Activated CD4-positive, alpha-beta T cell treated with anti-CD3 and anti-CD28 coated beads, Interleukin-2, amount 50 U/mL, for 24 hours (primary cell): ENCODE data around the gene CLRN1.

Experiments
- DNase-seq, 2 donors: peaks; one replicate each; pipeline ENCODE4 v3.0.0-alpha.2; 2020; ENCODE audit warnings: low read depth in 1 of 2, low spot score in 1 of 2

Gene CLRN1

GRCh38 chr3:150925751-150926201 is 46.8 kb downstream of the CLRN1 start:
- DNase-seq: peak; percentile 25

DNA sequence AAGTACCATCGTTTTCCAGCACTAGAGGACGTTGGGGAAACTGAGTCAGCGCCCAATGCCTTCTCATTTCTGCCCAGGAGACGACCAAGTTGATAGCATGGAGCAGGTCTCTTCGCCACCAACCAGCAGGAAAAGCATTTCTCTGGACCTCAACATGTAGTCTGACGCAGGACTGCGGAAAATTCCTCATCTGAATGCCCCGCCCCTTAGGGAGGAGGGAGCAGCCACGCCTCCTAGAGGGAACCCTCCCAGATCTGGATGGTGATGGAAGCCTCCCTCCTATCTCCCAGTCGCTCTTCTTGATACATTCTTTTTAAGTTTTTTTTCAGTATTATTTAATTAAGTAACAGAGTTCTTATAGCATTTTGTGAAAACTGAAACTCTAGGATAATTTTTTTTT is 49.9 kb downstream of the CLRN1 start:
- no peak for DNase-seq

- DNase-seq: no peak
Observed at GRCh38 chr3:150921209-150921608, 51.3 kb downstream of the CLRN1 start.

DNA sequence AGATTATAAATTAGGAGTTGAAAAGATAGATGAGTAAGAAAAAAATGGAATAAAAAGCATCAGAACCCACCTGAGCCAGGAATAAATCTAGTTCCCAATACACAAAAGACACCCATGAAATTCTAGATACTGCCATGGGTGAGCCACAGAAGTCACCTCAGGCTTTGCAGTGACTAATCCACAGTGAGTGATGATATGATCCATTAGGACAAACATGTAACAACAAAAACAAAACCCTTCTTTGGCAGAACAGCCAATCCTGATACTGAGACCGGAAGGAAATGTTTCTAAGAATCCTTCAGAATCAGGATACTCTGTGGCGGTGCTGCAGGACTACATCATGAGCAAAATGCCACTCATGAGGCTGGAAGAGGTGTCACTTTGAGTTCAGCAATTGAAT is 52.3 kb downstream of the CLRN1 start:
- DNase-seq: no peak

- no peak for DNase-seq
Observed at GRCh38 chr3:150917951-150918350, 54.6 kb downstream of the CLRN1 start.

- no peak for DNase-seq
Observed at GRCh38 chr3:150913133-150913922, 59.2 kb downstream of the CLRN1 start.

DNA sequence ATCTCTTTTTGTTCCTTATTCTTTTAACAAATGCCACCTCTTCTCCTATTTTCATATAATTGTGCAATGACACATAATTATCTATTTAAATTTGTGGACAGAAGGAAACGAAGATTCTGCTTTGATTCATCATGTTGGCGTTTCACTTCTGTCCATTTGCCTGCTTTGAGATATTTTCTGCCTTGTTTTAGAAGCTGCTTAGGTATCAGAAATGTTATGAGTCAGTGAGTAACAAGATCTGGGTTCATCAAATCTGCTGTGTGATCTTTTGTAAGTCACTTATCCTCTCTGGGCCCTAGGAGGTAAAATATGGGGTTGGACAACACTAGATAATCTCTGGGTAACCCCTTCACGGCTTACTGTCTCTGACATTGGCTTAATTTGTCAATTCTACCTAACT is 60.0 kb downstream of the CLRN1 start:
- DNase-seq: no peak

DNA sequence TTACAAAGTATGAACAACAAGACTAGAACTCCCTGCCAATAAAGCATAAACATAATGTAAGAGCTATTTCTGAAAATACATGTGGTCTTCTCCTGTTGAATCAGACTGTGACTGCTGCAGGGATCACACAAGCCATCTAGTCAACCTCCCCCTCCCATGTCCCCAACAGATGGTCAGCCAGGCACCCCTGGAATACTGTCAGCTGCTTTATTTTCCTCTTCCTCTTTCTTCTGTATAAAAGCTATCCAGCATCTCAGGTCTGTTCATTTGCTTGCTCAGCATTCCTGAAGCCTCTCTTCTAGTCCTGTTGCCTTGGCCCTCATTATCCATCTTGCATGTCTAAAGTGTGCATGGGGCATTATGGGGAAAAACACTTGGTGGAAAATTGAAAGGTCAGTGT is 60.8 kb downstream of the CLRN1 start:
- DNase-seq: no peak

DNA sequence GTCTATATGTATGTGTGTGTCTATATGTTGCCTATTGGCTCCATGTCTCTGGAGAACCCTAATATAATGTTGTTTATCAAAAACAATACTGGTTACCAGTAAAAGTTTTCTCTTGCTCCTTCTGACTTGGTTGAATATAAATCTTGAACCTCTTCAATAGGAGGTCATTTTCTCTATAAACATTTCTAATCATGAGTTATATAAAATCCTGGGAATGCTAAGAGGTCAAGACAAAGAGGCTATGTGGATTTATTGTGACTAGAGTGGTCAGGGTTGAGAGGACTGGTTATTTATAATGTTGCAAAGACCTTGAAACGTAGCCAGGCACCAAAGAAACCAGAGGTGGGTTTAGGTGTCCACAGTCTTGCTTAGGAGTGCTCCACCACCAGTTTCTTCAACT is 66.1 kb downstream of the CLRN1 start:
- no peak for DNase-seq

- DNase-seq: no peak
Observed at GRCh38 chr3:150905746-150906145, 66.8 kb downstream of the CLRN1 start.

- no peak for DNase-seq
Observed at GRCh38 chr3:150905339-150905738, 67.2 kb downstream of the CLRN1 start, which contains the start of gene MINDY4B. TSS of gene MINDY4B (minus strand) at chr3:150905439. CDS start at chr3:150905439, 0 bp downstream.

- no peak for DNase-seq
Observed at GRCh38 chr3:150902988-150903387, 69.5 kb downstream of the CLRN1 start.

- no peak for DNase-seq
Observed at GRCh38 chr3:150901793-150902192, 70.7 kb downstream of the CLRN1 start.

GRCh38 chr3:150899141-150899540 is 73.4 kb downstream of the CLRN1 start:
- no peak for DNase-seq

DNA sequence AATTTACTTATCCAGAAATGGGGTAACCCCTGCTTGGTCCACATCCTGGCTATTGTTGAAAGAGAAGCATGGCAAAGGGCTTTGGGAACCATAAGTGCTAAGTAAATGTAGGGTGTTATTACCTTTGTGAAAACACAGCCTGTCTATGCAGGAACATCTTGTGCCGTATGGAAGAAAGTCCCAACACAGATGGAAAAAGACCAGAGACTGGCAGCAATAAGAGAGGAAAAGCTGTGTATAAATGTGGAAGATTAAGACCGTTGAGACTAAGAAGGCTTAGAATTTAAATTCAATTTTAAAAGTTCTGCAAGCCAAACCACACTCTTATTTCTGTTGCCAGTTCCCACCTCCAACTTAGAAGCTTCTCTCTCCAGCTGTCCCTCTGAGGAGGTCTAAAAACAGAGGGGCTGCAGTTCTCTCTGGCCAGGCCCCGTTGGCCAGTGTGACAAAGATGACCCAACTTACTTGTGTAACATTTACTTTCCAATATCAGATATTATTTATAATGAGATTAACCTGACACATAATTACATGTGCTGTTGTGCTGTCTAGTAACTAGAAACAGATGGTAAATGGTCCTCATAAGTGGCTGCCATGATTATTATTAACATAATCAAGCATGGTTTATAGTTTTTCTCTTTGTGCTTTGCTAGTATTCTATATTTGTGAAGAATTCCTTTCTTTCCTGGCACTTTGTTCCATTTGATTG is 74.3 kb downstream of the CLRN1 start:
- no peak for DNase-seq

GRCh38 chr3:150897592-150897991 is 74.9 kb downstream of the CLRN1 start:
- no peak for DNase-seq

DNA sequence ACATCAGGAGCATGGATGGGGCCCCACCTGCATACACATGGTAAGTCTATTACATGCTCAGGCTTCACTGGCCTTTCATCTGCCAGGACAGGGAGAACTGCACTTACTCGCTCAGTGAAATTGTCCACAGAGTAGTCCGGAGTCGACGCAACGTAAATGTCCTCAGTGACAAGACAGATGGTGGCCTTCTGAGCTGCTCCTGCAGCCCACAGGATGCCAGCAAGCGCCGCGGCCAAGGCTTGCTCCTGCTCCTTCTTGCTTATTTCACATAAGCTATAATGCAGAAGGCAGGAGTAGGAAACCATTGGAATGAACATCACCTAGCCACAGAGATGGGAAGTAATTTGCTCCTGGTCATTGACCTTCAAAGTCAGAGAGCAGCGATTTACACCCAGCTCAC is 81.7 kb downstream of the CLRN1 start:
- DNase-seq: no peak

GRCh38 chr3:150890295-150890694 is 82.2 kb downstream of the CLRN1 start:
- no peak for DNase-seq

- no peak for DNase-seq
Observed at GRCh38 chr3:150889106-150889505, 83.4 kb downstream of the CLRN1 start.

- DNase-seq: no peak
Observed at GRCh38 chr3:150887031-150887430, 85.5 kb downstream of the CLRN1 start.

DNA sequence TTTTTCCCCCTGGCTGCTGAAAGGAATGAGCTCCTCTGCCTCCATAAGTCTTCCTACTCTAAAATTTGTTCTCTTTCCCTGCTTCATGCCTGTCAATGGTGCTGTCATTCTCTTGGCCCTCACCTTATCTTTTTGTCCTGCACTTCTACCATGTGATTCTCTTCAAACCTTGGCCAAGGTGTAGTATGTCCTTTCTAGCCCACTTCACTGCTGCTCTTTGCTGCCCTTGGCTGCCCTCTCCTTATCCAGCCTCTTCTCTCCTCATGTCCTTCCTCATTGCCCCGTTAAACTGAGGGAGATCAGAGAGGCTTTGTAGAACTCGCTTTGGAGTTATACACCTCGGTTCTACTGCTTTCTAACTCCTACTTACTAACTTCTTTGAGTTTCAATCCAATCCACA is 87.0 kb downstream of the CLRN1 start:
- no peak for DNase-seq

DNA sequence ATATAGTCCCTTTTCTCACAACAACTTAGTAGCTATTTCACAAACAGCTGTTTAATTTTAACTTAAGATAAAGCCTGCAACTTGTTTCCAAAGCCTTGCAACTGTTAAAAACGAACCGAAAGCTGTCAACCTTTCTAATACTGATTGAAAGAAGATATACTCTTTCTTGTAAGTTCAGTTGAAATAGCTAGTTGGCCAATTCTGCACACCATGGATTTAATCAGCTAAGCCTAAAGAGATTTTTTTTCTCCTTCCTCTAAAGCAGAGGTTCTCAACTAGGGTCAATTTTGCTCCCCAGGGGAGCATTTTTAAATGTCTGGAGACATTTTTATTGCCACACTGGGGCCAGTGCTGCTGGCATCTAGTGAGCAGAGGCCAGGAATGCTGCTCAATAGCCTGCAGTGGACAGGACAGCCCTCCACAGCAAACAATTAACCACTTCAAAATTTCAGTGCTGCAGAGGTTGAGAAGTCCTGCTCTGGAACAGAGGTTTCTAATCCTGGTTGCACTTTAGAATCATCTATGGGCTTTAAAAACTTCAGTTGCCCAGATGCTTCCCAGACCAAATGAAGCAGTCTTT is 93.4 kb downstream of the CLRN1 start:
- no peak for DNase-seq
